ENCODE measurements around the gene ARSG.

ARSG gene

GRCh38 chr17:68422821-68423220, 131.5 kb downstream of the ARSG start:
- TF ChIP-seq, protein P1, sequence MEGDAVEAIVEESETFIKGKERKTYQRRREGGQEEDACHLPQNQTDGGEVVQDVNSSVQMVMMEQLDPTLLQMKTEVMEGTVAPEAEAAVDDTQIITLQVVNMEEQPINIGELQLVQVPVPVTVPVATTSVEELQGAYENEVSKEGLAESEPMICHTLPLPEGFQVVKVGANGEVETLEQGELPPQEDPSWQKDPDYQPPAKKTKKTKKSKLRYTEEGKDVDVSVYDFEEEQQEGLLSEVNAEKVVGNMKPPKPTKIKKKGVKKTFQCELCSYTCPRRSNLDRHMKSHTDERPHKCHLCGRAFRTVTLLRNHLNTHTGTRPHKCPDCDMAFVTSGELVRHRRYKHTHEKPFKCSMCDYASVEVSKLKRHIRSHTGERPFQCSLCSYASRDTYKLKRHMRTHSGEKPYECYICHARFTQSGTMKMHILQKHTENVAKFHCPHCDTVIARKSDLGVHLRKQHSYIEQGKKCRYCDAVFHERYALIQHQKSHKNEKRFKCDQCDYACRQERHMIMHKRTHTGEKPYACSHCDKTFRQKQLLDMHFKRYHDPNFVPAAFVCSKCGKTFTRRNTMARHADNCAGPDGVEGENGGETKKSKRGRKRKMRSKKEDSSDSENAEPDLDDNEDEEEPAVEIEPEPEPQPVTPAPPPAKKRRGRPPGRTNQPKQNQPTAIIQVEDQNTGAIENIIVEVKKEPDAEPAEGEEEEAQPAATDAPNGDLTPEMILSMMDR (IDR thresholded peaks at IDR 0.05; ENCODE audit: low read depth, low read length, poor library complexity, severe bottlenecking) = no peak
- TF ChIP-seq EZH2phosphoT487 (IDR thresholded peaks at IDR 0.05; ENCODE audit: borderline replicate concordance, low read length) = no peak
- no peak overlapping the region for H3K27ac ChIP-seq (ENCODE audit: low read depth, low read length)

GRCh38 chr17:68423251-68423650, 132.0 kb downstream of the ARSG start:
- H3K9me2 ChIP-seq (replicated peaks; ENCODE audit: control insufficient read depth, low read length) = no peaks in the 10 kb centered on the region
- no peaks in the 10 kb centered on the region for H3K79me2 ChIP-seq (ENCODE audit: control insufficient read depth, low read length)
- H3K27ac ChIP-seq (ENCODE audit: low read depth, low read length) = no peak overlapping the region
- H3K4me1 ChIP-seq (ENCODE audit: control insufficient read depth, low read length) = no peaks in the 10 kb centered on the region
- H3K9me3 ChIP-seq (ENCODE audit: control insufficient read depth, insufficient read depth, low read length) = no peaks in the 10 kb centered on the region
- TF ChIP-seq, protein P1 (IDR thresholded peaks at IDR 0.05; ENCODE audit: low read depth, low read length, poor library complexity, severe bottlenecking) = no peak
- TF ChIP-seq EZH2phosphoT487 (IDR thresholded peaks at IDR 0.05; ENCODE audit: borderline replicate concordance, low read length) = no peak
- no peaks in the 10 kb centered on the region for H3K27me3 ChIP-seq (ENCODE audit: control insufficient read depth, low read length)
- H3F3A ChIP-seq (ENCODE audit: control insufficient read depth, insufficient read depth) = no peaks in the 10 kb centered on the region
- no peak overlapping the region for H3K4me3 ChIP-seq (ENCODE audit: low read length)
- H3K4me2 ChIP-seq (ENCODE audit: low read length) = no peak overlapping the region
- no peaks in the 10 kb centered on the region for H3K36me3 ChIP-seq (ENCODE audit: control insufficient read depth, low read length)
- H4K20me1 ChIP-seq (ENCODE audit: control insufficient read depth, insufficient read depth, low read depth, low read length) = no peaks in the 10 kb centered on the region

More at GRCh38 chr17:68422821-68423220, 131.5 kb downstream of the ARSG start:
- Histone ChIP-seq H3K4me2 (ENCODE audit: low read length) (no peak overlapping the region), H4K20me1 (ENCODE audit: control insufficient read depth, insufficient read depth, low read depth, low read length) (no peaks in the 10 kb centered on the region), H3K36me3 (ENCODE audit: control insufficient read depth, low read length) (no peaks in the 10 kb centered on the region), H3K4me3 (ENCODE audit: low read length) (no peak overlapping the region), H3K9me3 (ENCODE audit: control insufficient read depth, insufficient read depth, low read length) (no peaks in the 10 kb centered on the region), H3K9me2 (replicated peaks; ENCODE audit: control insufficient read depth, low read length) (no peaks in the 10 kb centered on the region), H3K27me3 (ENCODE audit: control insufficient read depth, low read length) (no peaks in the 10 kb centered on the region), H3K79me2 (ENCODE audit: control insufficient read depth, low read length) (no peaks in the 10 kb centered on the region), H3K4me1 (ENCODE audit: control insufficient read depth, low read length) (no peaks in the 10 kb centered on the region), H3F3A (ENCODE audit: control insufficient read depth, insufficient read depth) (no peaks in the 10 kb centered on the region)

- no peaks in the 10 kb centered on the region for H3K9me2 ChIP-seq (replicated peaks; ENCODE audit: control insufficient read depth, low read length)
- H3F3A ChIP-seq (ENCODE audit: control insufficient read depth, insufficient read depth) = no peaks in the 10 kb centered on the region
- H4K20me1 ChIP-seq (ENCODE audit: control insufficient read depth, insufficient read depth, low read depth, low read length) = no peaks in the 10 kb centered on the region
- H3K79me2 ChIP-seq (ENCODE audit: control insufficient read depth, low read length) = no peaks in the 10 kb centered on the region
- no peaks in the 10 kb centered on the region for H3K27me3 ChIP-seq (ENCODE audit: control insufficient read depth, low read length)
- no peaks in the 10 kb centered on the region for H3K4me1 ChIP-seq (ENCODE audit: control insufficient read depth, low read length)
- TF ChIP-seq, protein P1 (IDR thresholded peaks at IDR 0.05; ENCODE audit: low read depth, low read length, poor library complexity, severe bottlenecking) = no peak
- TF ChIP-seq EZH2phosphoT487 (IDR thresholded peaks at IDR 0.05; ENCODE audit: borderline replicate concordance, low read length) = no peak
- no peaks in the 10 kb centered on the region for H3K9me3 ChIP-seq (ENCODE audit: control insufficient read depth, insufficient read depth, low read length)
- H3K27ac ChIP-seq (ENCODE audit: low read depth, low read length) = no peak overlapping the region
- no peak overlapping the region for H3K4me3 ChIP-seq (ENCODE audit: low read length)
- no peaks in the 10 kb centered on the region for H3K36me3 ChIP-seq (ENCODE audit: control insufficient read depth, low read length)
- no peak overlapping the region for H3K4me2 ChIP-seq (ENCODE audit: low read length)
These were observed 132.9 kb downstream of the ARSG start for GRCh38 chr17:68424203-68424602.
